Measurements from ENCODE around the gene STXBP1. TPM values are rescaled to one million over a fixed set of nuclear protein-coding genes. Genes with fewer than 3 reads are reported as not detected.
A peak's percentile ranks its signal among the peaks of the same experiment; 100 is the strongest.

Gene STXBP1
- total and polyA plus RNA-seq, 9 of the 15 experiments (the other 6 are each of a cell fraction or from before 2014, with no cell fraction given) = 4.6 to 35.1 (median 9.7) TPM

GRCh38 chr9:127589955-127590370, 22.1 kb upstream of the STXBP1 start (continued):
- TF ChIP-seq MEF2A (IDR thresholded peaks at IDR 0.05; ENCODE audit: control insufficient read depth, low read depth, low read length) (no peak), ZNF696 (CRISPR knock-in tag; conservative IDR thresholded peaks at IDR 0.05) (no peak), ZNF398 (CRISPR knock-in tag; IDR thresholded peaks at IDR 0.05) (no peak), ELK3 (CRISPR knock-in tag; IDR thresholded peaks at IDR 0.05) (no peak), STAT5B (CRISPR knock-in tag; IDR thresholded peaks at IDR 0.05) (no peak), ZNF717 (CRISPR knock-in tag; IDR thresholded peaks at IDR 0.05) (no peak), GTF3C2 (IDR thresholded peaks at IDR 0.05; ENCODE audit: borderline replicate concordance, extremely low read depth, insufficient read length) (no peak), USF2 (CRISPR knock-in tag; IDR thresholded peaks at IDR 0.05) (no peak), PCBP2 (IDR thresholded peaks at IDR 0.05; ENCODE audit: low read depth, low read length, poor library complexity, severe bottlenecking) (no peak), ARNT (IDR thresholded peaks at IDR 0.05) (no peak), ZNF57 (CRISPR knock-in tag; IDR thresholded peaks at IDR 0.05) (no peak), MNT (conservative IDR thresholded peaks at IDR 0.05) (0 out of 4 replicates have a peak, but pooled peaks of 1 of the 2 experiments have one; percentile 23), NFE2 (IDR thresholded peaks at IDR 0.05; ENCODE audit: low read depth) (no peak), RBM15 (IDR thresholded peaks at IDR 0.05; ENCODE audit: insufficient read depth, low read length) (no peak), ZNF395 (CRISPR knock-in tag; IDR thresholded peaks at IDR 0.05) (no peak), MTF1 (CRISPR knock-in tag; IDR thresholded peaks at IDR 0.05; ENCODE audit: borderline replicate concordance) (no peak), ERF (CRISPR knock-in tag; IDR thresholded peaks at IDR 0.05) (no peak), U2AF1 (optimal IDR thresholded peaks at IDR 0.05; ENCODE audit: low read depth, low read length) (no peak)

Data from K562 (cell line).